Activated CD4-positive, alpha-beta T cell treated with anti-CD3 and anti-CD28 coated beads, Interleukin-2, amount 50 U/mL, for 1 hour (primary cell): Measurements from ENCODE around the gene LTBP4.
"Not testable (repeated sequence)": the region's sequence is repeated elsewhere in the genome, so short reads cannot be mapped to it uniquely, and the experiment has no call there.

Source experiments
- DNase-seq: peaks from one replicate; pipeline ENCODE4 v3.0.0-alpha.2; 2020

Gene LTBP4

GRCh38 chr19:40601134-40601974 is at the start of gene LTBP4:
LTBP4 (plus strand) TSS chr19:40601369; CDS start chr19:40601388, 19 bp downstream.
- no peak for DNase-seq

GRCh38 chr19:40552848-40553247 is 48.3 kb upstream of the LTBP4 start:
- no peak for DNase-seq

DNA sequence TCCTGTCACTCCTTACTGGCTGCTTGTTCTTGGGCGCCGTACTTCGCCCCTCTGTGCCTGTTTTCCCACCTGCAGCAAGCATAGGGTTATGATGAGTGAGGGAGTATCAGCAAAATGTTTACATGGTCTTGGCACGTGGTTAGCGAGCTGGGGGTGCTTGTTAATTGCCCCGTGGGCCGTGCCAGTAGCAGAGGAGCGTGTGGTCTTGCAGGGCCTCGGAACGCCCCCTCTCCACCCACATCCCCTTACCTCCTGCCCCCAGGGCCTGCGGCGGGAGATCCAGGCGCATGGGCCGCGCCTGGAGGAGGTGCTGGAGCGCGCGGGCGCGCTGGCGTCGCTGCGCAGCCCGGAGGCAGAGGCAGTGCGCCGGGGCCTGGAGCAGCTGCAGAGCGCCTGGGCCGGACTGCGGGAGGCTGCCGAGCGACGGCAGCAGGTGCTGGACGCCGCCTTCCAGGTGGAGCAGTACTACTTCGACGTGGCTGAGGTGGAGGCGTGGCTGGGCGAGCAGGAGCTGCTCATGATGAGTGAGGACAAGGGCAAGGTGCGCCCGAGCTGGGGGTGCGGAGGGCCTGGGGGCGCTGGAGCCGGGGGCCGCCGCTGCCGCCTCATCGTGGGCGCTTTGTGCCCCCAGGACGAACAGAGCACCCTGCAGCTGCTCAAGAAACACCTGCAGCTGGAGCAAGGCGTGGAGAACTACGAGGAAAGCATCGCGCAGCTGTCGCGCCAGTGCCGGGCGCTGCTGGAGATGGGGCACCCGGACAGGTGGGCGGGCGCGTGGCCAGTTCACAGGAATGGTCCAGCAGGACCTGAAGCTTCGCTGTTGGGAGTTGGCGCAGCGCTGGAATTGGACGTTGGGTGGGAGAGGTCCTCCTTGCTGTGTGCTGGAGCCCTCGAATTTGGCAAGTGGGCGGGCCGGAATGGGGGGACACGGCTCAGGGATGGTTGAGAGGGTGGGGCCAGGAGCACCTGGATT is 47.0 kb upstream of the LTBP4 start:
- DNase-seq, result no peak

GRCh38 chr19:40555978-40556689 is 45.0 kb upstream of the LTBP4 start:
- DNase-seq, result no peak

DNA sequence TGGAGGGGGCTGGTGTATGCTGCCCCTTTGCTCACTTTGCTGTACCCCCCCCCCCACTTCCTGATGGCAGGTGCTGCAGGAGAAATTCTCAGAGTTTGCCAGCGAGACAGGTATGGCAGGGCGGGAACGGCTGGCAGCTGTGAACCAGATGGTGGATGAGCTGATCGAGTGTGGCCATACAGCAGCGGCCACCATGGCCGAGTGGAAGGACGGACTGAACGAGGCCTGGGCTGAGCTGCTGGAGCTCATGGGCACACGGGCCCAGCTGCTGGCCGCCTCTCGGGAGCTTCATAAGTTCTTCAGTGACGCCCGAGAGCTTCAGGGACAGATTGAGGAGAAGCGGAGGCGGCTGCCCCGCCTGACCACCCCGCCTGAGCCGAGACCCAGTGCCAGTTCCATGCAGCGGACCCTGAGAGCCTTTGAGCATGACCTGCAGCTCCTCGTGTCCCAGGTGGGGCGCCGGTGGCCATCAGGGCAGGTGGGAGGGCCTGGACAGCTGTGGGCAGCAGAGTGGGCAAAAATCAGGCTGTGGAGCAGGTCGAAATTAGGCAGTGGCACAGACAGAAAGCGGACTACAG is 44.1 kb upstream of the LTBP4 start:
- no peak for DNase-seq

DNA sequence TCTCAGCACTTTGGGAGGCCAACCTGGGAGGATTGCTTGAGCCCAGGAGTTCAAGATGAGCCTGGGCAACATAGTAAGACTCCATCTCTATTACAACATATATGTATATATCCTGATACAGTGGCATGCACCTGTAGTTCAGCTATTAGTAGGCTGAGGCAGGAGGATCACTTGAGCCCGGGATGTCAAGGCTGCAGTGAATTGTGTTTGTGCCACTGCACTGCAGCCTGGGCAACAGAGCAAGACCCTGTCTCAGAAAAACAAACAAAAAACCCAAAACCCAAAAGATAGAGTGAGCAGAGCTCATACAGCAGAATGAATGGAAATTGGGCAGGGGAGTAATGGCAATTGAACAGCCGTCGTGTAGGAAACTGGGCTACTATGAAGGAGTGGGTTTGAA is 41.8 kb upstream of the LTBP4 start:
- DNase-seq, result no peak

GRCh38 chr19:40560092-40560507 is 41.1 kb upstream of the LTBP4 start:
- DNase-seq, result no peak

GRCh38 chr19:40561947-40562346 is 39.2 kb upstream of the LTBP4 start:
- no peak for DNase-seq

DNA sequence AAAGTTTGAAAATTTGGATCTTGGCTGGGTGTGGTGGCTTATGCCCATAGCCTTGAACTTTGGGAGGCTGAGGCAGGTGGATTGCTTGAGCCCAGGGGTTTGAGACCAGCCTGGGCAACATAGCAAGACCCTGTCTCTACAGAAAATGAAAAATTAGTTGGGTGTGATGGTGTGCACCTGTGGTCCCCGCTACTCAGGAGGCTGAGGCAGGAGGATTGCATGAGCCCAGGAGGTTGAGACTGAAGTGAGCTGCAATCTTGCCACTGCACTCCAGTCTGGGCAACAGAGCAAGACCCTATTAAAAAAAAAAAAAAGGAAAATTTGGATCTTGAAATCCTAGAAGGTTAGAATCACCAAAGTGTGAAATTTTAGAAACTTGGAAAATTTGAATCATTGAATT is 36.6 kb upstream of the LTBP4 start:
- DNase-seq, result not testable (repeated sequence)

DNA sequence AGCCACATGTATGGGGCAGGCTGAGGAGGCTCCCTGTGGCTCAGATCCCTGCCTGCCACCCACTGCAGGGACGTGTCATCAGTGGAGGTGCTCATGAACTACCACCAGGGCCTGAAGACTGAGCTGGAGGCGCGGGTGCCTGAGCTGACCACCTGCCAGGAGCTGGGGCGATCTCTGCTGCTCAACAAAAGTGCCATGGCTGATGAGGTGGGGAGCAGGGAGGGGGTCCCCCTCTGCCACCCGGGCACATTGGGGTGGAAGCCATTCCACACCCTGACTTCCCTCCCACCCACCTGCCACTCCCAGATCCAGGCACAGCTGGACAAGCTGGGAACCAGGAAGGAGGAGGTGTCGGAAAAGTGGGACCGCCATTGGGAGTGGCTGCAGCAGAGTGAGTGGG is 35.8 kb upstream of the LTBP4 start:
- DNase-seq, result no peak

- no peak for DNase-seq
Measured at GRCh38 chr19:40565910-40566495, 35.2 kb upstream of the LTBP4 start.

DNA sequence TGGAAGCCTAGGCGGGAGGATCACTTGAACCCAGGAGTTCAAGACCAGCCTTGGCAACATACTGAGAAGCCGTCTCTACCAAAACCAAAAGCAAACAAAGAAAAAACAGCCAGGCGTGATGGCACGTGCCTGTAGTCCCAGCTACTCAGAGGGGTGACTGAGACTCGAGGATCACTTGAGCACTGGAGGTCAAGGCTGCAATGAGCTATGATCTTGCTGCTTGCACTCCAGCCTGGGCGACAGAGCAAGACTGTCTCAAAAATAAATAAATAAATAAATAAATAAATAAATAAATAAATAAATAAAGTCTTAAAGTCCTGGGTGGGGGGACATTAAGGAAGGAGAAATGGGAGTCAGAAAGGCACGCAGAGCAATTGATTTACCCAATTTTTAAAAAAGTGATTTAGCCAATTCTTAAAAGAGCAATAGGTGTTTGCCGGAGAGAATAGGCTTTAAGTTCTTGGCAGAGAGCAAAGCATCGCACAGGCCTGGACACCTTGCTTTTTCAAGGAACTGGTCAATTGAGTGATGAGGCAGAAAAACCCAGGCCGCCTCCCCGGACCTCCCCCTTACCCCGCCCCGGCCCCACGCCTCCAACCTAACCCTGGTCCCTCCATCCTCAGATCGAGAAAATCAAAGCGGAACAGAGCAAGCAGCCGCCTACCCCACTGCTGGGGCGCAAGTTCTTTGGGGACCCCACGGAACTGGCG is 34.0 kb upstream of the LTBP4 start:
- DNase-seq, result no peak

DNA sequence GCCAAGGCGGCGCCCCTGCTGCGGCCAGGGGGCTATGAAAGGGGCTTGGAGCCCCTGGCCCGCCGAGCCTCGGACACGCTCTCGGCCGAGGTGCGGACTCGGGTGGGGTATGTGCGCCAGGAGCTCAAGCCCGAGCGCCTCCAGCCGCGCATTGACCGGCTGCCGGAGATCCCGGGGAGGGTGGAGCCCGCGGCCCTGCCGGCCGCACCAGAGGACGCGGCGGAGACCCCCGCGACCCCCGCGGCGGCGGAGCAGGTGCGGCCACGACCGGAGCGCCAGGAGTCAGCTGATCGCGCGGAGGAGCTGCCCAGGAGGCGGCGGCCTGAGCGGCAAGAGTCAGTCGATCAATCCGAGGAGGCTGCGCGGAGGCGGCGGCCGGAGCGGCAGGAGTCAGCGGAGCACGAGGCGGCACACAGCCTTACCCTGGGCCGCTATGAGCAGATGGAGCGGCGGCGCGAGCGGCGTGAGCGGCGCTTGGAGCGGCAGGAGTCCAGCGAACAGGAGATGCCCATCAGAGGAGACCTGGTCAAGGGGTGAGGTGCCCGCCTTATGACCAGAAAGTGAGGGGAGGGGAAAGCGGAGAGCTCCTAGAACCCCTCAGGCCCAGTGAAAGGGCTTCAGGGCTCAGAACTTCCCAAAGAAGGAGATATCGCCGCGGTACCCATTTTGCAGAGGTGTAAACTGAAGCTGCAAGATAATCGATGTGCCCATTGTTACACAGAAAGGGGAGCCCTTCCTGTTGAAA is 33.2 kb upstream of the LTBP4 start:
- no peak for DNase-seq

GRCh38 chr19:40570313-40571004 is 30.7 kb upstream of the LTBP4 start:
- DNase-seq, result peak; percentile 97

DNA sequence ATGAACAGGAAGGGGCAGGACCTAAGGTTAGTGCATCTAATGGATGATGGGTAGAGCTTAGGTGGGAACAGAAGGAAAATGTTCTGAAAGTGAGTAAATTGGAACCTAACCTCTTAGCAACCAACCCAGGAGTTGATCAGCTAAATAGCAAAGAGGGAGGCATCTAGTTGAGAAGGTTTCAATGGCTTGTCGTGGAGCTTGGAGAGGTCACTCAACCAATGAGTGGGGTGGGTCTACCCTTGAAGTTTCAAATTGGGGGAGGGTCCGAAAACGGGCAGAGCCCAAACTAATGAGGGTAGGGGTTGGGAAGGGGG is 30.2 kb upstream of the LTBP4 start:
- DNase-seq, result no peak

- no peak for DNase-seq
Measured at GRCh38 chr19:40571831-40572495, 29.2 kb upstream of the LTBP4 start.

GRCh38 chr19:40575326-40575725 is 25.8 kb upstream of the LTBP4 start:
- no peak for DNase-seq

DNA sequence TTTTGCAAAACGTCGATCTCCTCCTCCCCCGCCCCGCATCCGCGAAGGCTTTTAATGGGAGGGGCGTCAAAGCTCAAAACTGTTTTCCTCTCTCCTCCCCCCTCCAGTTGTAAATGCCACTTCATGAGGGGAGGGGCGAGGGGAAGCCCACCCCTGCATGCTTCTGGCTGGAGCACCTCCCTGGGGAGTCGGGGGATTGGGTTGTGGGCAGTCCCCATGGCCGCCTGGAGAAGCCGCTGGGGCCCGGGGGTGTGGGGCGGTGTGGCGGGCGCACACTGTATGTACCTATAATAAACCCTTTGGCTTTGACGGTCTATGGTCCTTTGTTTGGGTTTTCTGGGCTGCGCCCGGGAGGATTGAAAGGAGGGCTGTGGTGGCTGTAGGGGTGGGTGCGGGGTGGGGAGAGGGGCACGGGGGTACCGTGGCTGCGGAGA is 25.0 kb upstream of the LTBP4 start:
- no peak for DNase-seq

- peak; percentile 91 for DNase-seq
Measured at GRCh38 chr19:40576585-40577451, 24.4 kb upstream of the LTBP4 start, which contains the start of gene SHKBP1. SHKBP1 (plus strand) TSS chr19:40576873; CDS start chr19:40576900, 27 bp downstream.
